Measurements from ENCODE around the gene MBOAT7.
"Not testable (repeated sequence)": the region's sequence is repeated elsewhere in the genome, so short reads cannot be mapped to it uniquely, and the experiment has no call there.

MBOAT7 gene

DNA sequence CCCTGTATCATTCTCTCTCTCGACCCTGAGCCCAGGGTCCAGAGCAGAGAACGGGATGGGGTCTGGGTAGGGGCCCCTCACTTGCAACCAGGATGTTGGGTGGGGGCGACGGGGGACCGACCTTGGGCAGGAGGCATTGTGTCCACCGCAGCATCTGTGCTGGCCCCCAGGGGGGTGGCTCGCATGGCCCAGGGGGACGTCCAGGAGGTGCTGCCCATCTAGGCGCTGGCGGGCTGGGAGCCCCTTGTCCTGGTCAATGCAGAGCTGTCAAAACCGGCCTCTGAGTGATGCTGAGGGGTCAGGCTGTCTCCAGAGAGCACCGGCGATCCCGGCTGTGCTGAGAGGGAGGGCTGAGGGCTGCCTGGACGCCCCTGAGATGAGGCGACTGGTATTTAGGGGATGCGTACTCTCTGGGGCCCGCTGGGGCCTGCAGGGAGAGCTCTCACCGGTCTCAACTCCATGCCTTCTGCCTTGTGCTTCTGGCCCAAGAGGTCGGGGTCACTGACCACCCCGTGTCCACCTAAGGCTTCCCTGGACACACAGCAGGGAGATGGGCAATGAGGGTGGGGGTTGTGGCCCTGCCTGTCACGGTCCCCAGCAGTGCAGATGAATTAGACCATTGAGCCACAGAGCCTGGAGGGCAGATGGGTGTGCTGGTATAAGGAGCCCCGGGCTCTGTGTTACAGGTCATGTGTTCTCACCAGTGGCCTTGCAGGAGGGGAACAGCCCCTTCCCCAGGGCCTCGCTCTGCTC is 19.9 kb upstream of the MBOAT7 start:
- no peak for DNase-seq (ENCODE audit: low read depth)

DNA sequence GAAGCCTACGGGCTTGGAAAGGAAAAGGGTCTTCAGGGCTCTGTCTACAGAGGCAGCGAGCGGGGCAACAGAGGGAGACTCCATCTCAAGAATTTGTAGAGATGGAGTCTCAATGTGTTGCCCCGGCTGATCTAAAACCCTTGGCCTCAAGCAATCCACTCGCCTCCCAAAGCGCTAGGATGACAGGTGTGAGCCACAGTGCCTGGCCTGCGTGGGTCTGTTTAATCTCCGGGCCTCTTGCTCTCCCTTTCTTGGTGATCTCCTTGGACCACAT is 19.3 kb upstream of the MBOAT7 start:
- DNase-seq (ENCODE audit: low read depth) = no peak

DNA sequence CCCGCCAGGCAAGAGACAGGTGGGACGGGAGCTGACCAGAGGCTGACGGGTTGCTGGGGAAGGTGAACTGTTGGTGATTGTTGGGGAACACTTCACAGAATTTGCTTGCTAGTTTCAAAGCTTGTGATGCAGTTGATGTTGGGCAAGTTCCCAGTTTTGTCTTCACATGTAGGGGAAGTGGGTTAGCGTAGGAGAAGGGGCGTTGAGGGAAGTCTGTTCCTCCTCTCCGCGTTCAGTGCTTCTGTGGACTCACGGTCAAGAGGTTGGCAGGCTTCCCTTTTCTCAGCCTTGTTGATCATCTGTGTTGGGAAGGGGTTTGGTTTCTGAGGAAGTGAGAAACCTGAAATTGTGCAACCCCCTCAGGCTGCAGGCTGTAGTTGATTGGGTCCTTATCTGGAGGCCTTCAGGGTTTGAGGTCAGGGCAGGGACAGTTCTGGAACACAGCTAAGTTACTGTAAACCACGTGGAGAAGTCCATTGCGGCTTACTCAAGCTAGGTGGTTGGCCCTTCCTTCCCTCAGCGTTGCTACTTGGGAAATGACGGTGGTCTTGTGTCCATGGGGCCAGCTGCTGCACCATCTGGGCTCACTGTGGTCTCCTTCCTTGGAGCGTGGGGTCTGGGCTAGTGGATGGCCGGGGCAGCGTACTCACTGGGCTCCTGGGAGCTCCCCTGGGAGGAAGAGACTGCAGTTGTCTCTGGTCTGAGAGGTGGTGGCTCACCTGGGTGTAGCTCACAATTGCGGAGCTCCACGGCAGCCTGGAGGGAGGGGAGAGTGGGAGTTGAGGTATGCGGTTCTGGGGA is 18.8 kb upstream of the MBOAT7 start:
- DNase-seq (ENCODE audit: low read depth) = no peak

DNA sequence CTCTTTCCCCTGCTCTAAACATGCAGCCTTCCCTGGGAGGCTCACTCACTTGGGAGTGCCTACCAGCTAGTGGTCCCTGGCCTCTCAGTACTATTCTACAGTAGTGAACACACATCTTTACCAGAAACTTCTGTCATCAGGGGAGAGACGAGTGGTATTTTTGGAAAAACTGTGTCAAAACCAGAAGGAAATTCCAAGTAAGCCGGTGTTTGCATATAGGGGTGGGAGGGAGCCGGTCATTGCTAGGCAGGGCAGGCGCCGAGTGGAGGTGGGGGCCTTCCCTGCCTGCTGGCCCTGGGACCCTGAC is 18.2 kb upstream of the MBOAT7 start:
- DNase-seq (ENCODE audit: low read depth) = no peak

DNA sequence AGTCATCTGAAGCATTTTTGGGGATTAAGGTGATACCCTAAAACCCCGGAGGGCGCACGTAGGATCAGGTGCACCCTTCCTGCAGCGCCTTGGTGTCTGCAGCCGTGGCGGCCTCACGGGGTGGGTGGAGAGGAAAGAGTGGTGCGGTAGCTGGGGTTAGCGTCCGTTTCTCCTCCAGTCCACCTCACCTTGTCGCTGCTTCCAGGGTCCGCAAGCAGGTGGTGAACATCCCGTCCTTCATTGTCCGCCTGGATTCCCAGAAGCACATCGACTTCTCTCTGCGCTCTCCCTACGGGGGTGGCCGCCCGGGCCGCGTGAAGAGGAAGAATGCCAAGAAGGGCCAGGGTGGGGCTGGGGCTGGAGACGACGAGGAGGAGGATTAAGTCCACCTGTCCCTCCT is 17.8 kb upstream of the MBOAT7 start:
- DNase-seq (ENCODE audit: low read depth) = not testable (repeated sequence)

DNA sequence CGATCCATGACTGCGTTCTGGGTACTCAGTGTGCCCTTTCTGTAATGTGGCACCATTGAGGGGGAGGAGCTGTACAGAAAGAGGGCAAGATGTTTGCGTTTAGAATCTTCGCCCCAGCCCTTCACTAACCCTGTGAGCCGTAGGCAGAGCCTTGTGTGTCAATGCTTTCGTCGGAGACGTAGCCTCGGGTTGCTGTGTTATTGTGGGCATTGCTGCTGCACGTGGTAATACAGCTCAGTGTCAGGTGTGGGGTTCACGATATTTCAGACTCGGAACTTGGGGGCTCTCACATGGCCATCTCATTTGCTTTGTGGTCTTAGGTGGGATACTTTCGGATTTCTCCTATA is 17.4 kb upstream of the MBOAT7 start:
- no peak for DNase-seq (ENCODE audit: low read depth)

DNA sequence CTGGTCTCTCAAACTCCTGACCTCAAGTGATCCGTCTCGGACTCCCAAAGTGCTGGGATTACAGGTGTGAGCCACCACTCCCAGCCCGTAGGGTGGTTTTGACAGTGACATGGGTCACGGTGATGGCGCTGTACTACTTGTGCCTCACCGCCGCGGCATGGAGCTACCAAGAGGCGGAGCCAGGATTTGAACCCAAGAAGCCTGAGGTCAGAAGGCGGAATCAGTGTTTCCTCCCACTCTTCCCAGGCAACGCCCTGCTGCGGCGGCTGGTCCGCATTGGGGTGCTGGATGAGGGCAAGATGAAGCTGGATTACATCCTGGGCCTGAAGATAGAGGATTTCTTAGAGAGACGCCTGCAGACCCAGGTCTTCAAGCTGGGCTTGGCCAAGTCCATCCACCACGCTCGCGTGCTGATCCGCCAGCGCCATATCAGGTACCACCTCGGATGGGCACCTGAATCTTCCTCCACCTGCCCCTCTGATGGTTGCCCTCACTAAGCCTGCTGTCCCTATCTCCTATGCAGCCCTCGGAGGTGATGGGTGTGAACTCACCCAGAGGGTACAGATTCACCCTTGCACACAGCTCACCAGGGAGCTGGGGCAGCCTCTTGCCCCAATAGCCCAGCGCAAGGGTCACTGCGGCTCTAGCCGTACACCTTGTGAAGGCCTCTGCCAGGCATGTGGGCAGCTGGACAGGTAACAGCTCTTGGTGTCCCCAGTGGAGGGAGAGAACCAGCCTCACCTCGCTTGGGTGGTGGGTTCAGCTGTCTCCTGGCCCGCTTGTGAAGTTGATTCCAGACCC is 16.9 kb upstream of the MBOAT7 start:
- no peak for DNase-seq (ENCODE audit: low read depth)

DNA sequence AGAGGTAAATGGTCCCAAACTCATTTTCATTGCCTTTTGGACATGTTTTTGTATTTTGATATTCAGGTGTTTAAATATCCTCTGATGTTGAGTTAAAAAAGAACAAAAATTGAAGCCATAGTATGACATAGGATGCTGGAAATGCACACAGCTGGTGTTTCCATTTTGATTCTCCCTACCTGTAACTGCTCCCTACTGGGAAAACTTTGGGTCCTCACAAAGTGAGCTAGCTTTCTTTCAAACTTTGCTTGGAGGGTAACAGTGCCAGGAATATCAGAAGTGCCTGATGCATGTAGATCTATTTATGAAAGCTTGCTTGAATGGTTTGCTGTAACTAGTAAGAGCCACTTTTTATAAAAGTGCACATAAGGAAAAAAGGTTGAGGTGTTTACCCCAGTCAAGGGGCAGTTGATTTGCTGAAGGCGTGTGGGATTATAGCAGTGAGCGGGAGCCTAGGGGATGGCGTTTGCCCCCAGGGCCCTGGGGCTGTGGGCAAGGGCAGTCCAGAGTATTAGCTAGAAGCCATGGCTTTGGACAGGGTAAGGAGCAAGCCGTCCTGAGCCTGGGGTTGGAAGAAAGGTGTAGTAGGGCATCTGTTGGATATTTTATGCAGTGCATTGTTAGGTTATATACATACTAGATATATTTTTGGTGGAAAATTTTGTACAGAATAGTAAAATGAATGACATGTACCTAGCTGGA is 15.5 kb upstream of the MBOAT7 start:
- DNase-seq (ENCODE audit: low read depth) = no peak

DNA sequence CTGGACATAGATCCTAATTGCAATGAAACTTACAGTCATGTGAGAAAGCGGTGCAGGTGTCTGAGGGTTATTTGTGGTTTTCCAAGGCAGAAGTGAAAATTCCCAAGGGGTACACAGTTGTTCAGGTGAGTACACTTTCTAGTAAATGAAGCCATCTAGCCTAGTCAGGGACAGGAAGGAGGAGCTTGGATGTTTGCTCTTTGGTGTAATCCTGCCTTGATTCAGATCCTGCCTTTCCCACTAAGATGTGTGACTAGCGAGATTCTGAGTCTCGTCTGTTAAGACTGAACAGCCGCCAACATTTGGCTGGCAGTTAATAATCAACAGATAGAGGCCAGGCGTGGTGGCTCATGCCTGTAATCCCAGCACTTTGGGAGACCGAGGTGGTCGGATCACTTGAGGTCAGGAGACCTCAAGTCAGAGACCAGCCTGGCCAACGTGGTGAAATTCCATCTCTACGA is 13.8 kb upstream of the MBOAT7 start:
- DNase-seq (ENCODE audit: low read depth) = no peak

DNA sequence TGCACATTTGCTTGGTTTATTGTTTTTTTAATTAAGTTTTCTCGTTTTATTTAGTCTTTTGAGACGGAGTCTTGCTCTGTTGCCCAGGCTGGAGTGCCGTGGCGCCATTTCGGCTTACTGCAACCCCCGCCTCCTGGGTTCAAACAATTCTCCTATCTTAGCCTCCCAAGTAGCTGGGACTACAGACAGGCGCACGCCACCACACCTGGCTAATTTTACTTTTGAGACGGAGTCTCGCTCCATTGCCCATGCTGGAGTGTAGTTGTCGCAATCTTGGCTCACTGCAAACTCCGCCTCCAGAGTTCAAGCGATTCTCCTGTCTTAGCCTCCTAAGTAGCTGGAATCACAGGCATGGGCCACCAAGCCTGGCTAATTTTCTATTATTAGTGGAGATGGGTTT is 12.6 kb upstream of the MBOAT7 start:
- no peak for DNase-seq (ENCODE audit: low read depth)

DNA sequence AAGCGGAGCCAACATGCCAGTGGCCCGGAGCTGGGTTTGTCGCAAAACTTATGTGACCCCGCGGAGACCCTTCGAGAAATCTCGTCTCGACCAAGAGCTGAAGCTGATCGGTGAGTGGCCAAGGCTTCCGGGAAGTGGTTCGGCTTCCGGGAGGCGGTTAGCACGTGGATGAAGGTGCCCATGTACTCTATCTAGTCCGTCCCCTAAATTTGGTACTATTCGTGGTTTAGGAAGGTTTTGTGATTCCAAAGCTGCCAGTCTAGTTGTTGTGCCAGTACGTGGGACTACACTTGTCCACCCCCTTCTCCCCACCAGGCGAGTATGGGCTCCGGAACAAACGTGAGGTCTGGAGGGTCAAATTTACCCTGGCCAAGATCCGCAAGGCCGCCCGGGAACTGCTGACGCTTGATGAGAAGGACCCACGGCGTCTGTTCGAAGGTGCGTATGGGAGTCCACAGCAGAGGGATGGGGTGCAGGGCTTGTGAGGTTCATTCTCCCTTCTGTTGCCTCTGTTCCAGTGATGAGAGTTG is 11.9 kb upstream of the MBOAT7 start:
- DNase-seq (ENCODE audit: low read depth) = no peak

DNA sequence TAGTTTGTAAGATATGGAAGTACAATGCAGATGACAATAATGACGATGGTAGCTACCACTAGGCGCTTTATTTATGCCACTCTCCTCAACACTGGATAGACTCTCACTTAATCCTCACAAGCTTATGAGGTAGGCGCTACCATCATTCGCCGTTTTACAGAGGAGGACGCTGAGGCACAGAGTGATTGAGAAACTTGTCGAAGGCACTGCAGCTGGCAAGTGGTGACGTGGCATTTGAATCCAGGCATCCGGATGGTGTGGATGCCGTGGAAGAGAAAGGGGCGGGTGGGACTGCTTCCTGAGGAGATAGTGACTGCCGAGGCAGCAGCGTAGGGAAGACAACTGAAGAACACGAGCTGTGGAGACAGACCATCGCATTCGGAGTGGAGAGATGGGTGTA is 10.0 kb upstream of the MBOAT7 start:
- DNase-seq (ENCODE audit: low read depth) = no peak

DNA sequence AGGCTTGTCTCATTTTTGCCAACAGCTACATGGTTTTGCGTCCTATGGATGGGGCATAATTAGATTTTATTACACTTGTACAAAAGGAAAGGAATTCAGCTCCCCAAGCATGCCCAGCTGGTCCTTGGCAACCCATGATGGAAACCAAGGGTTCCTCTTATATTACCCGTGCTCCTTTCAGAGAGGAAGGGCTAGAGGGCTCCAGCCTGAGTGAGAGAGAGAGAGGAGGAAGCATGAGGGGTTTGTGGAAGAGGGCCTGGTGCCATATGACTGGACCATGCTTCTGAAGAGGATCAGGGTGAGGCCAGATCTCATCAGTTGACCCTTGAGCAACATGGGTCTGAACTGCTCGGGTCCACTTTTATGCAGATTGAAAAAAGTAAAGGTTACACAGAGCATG is 7.7 kb upstream of the MBOAT7 start:
- DNase-seq (ENCODE audit: low read depth) = no peak

DNA sequence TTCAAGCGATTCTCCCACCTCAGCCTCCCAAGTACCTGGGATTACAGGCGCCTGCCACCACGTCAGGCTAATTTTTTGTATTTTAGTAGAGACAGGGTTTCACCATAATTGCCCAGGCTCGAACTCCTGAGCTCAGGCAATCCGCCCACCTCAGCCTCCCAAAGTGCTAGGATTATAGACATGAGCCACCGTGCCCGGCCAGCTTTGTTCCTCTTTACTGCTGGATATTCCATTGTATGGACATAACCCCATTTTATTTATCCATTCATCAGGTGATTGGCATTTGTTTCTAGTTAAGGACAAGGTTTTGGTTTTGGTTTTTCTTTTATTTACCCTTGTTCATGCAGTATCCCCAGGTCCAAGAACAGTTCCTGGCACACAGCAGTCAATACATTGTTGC is 7.2 kb upstream of the MBOAT7 start:
- DNase-seq (ENCODE audit: low read depth) = no peak

DNA sequence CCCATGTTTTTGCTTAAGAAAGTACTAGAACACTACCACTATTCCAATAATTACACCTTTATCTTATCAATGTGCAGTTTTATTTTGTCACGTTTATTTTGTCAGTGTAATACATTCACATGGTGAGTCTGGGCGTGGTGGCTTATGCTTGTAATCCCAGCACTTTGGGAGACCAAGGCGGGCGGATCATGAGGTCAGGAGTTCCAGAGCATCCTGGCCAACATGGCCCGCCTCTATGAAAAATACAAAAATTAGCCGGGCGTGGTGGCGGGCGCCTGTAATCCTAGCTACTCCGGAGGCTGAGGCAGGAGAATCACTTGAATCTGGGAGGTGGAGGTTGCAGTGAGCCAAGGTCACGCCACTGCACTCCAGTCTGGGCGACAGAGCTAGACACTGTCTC is 5.1 kb upstream of the MBOAT7 start:
- DNase-seq (ENCODE audit: low read depth) = not testable (repeated sequence)

DNA sequence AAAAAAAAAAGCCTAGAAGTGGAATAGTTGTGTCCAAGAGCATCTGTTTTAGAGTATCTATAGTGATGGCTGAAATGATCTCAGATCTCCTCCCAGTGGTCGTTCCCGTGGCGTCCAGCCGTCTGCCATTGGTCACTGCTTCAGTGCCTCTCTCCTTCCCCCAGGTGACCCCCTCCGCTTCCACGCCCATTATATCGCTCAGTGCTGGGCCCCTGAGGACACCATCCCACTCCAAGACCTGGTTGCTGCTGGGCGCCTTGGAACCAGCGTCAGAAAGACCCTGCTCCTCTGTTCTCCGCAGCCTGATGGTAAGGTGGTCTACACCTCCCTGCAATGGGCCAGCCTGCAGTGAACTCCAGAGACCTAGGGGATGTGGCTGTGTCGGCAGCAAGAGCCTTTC is 3.6 kb upstream of the MBOAT7 start:
- DNase-seq (ENCODE audit: low read depth) = no peak

DNA sequence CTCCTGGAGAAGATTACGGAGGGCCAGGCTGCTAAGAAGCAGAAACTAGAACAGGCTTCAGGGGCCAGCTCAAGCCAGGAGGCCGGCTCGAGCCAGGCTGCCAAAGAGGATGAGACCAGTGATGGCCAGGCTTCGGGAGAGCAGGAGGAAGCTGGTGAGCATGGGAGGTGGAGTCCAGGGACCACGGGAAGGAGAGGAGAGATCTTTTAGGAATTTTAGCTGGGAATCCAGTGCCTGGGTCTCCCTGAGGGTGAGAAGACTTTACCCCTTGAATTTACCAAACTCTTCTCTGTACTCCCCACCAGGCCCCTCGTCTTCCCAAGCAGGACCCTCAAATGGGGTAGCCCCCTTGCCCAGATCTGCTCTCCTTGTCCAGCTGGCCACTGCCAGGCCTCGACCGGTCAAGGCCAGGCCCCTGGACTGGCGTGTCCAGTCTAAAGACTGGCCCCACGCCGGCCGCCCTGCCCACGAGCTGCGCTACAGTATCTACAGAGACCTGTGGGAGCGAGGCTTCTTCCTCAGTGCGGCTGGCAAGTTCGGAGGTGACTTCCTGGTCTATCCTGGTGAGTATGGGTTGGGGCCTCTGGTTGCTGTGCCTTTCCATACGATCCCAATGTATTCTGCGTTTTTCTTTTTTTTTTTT is 2.6 kb upstream of the MBOAT7 start:
- DNase-seq (ENCODE audit: low read depth) = no peak

DNA sequence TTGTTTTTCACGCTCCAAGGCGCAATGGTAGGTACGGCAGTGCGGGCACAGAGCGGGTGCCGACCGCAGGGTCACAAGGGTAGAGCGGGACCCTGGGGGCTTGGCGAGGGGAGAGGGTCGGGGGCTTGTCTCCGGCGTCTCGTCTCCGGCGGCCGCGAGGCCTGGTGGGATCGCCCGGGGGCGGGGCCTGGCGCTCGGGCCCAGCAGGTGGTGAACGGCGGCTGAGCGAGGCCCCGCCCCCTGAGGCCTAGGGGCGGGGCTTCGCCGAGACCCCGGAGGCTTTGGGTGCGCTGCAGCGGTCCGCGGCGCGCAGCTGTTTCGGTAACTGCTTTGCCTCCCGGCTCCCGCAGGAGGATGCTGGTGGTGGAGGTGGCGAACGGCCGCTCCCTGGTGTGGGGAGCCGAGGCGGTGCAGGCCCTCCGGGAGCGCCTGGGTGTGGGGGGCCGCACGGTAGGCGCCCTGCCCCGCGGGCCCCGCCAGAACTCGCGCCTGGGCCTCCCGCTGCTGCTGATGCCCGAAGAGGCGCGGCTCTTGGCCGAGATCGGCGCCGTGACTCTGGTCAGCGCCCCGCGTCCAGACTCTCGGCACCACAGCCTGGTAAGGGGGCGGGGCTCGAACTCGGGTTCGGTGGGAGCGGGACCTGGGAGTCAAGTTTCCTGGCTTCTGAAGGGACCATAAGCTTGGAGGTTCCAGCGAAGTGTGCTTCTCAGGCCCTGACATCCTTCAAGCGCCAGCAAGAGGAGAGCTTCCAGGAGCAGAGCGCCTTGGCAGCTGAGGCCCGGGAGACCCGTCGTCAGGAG is 1.8 kb upstream of the MBOAT7 start, which contains the start of gene TSEN34:
Gene TSEN34, plus strand, starts transcription at position 298 of the 800 bp plus-strand sequence. Its CDS starts 57 bp downstream, at position 355.
- no peak for DNase-seq (ENCODE audit: low read depth)

DNA sequence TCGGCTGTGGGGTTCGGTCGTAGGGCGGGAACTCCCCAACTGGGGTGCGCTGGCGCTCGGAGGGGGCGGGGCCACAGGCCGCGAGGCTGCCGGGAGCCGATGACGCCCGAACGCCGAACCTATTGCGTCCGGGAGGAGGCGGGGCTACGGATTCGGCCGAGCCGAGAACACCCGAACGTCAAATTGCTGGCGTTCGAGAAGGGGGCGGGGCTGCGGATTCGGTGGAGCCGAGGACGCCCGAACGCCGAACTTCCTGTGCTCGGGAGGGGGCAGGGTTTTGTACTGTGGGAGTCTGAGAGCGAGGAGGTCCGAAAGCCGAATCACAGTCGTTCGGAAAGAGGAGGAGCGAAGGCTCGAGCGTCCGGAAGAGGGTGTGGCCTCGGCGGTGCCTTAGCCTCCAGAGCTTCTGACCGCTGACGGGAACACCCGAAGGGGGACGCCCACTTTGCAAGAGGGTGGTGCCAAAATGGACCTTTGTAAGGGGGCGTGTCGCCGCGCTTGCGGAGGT is 1.2 kb upstream of the MBOAT7 start:
- peak; percentile 96 for DNase-seq (ENCODE audit: low read depth)

DNA sequence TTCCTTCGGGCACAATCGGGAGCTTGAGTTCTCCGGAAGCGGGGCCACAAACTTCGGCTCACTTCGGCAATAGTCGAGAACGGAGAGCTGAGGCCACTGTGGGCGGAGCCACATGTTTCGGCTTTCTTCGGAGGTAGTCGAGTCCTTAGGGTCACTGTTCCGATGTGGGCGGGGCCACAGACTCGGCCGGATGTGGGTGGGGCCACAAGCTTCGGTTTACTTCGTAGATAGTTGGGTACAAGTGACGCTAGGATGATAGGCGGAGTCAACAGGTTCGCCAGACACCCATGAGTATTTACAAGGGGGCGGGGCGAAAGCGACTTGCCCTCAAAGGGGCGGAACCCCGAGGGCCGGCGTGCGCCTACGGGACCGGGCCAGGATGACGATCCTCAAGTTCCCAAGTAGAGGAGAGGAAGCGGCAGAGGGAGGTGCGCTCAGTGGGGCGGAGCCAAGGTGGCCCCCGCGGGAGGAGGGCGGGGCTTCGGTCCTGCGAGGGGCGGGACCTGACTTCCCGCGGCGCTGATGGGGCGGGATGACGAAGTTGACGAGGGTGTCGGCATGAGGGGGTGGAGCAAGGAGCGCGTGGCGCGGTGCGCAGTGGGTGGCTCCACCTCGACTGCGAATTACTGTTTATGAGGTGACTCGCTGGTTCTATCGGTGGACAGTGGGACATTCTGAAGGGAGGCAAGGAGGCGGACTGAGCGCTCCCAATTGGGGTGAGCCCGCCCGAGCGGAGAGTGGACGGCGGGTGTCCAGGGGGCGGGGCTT is 539 bp upstream of the MBOAT7 start:
- DNase-seq (ENCODE audit: low read depth) = peak; percentile 98

Measured in GM04503 (cell line).